ENCODE measurements around the gene GNL1.

Gene GNL1

GRCh38 chr6:30565772-30566171 is 9.5 kb upstream of the GNL1 start:
- peaks cover 16% of the 10 kb centered on the region for H3K36me3 ChIP-seq (ENCODE audit: insufficient read depth, low read length)
- H3K4me1 ChIP-seq (ENCODE audit: control insufficient read depth, insufficient read depth, low read length) = peaks cover 6% of the 10 kb centered on the region
- H3K4me2 ChIP-seq (ENCODE audit: low read length) = no peak overlapping the region
- no peaks in the 10 kb centered on the region for H3K27me3 ChIP-seq (ENCODE audit: control insufficient read depth, insufficient read depth, low read length)
- no peak overlapping the region for H3K9ac ChIP-seq (ENCODE audit: low read depth, low read length)
- H3K4me3 ChIP-seq (ENCODE audit: low read length) = no peak overlapping the region
- H3K9me3 ChIP-seq (replicated peaks; ENCODE audit: low read length) = no peaks in the 10 kb centered on the region

GRCh38 chr6:30564114-30564513 is 7.8 kb upstream of the GNL1 start:
- H3K4me3 ChIP-seq (ENCODE audit: low read length) = no peak overlapping the region
- peaks cover 16% of the 10 kb centered on the region for H3K36me3 ChIP-seq (ENCODE audit: insufficient read depth, low read length)
- H3K27me3 ChIP-seq (ENCODE audit: control insufficient read depth, insufficient read depth, low read length) = no peaks in the 10 kb centered on the region
- H3K4me2 ChIP-seq (ENCODE audit: low read length) = no peak overlapping the region
- no peaks in the 10 kb centered on the region for H3K4me1 ChIP-seq (ENCODE audit: control insufficient read depth, insufficient read depth, low read length)
- no peaks in the 10 kb centered on the region for H3K9me3 ChIP-seq (replicated peaks; ENCODE audit: low read length)
- H3K9ac ChIP-seq (ENCODE audit: low read depth, low read length) = no peak overlapping the region

GRCh38 chr6:30562470-30563425 is 6.5 kb upstream of the GNL1 start:
- Histone ChIP-seq H3K36me3 (ENCODE audit: insufficient read depth, low read length) (peaks cover 16% of the 10 kb centered on the region), H3K4me2 (ENCODE audit: low read length) (no peak overlapping the region), H3K9me3 (replicated peaks; ENCODE audit: low read length) (no peaks in the 10 kb centered on the region), H3K27me3 (ENCODE audit: control insufficient read depth, insufficient read depth, low read length) (no peaks in the 10 kb centered on the region), H3K4me1 (ENCODE audit: control insufficient read depth, insufficient read depth, low read length) (peaks cover 9% of the 10 kb centered on the region), H3K4me3 (ENCODE audit: low read length) (no peak overlapping the region), H3K9ac (ENCODE audit: low read depth, low read length) (no peak overlapping the region)

GRCh38 chr6:30560930-30561329 is 4.6 kb upstream of the GNL1 start:
- Histone ChIP-seq H3K9ac (ENCODE audit: low read depth, low read length) (no peak overlapping the region), H3K36me3 (ENCODE audit: insufficient read depth, low read length) (peaks cover 16% of the 10 kb centered on the region), H3K27me3 (ENCODE audit: control insufficient read depth, insufficient read depth, low read length) (no peaks in the 10 kb centered on the region), H3K4me1 (ENCODE audit: control insufficient read depth, insufficient read depth, low read length) (peaks cover 10% of the 10 kb centered on the region), H3K4me2 (ENCODE audit: low read length) (no peak overlapping the region), H3K9me3 (replicated peaks; ENCODE audit: low read length) (no peaks in the 10 kb centered on the region), H3K4me3 (ENCODE audit: low read length) (no peak overlapping the region)

- Histone ChIP-seq H3K9me3 (replicated peaks; ENCODE audit: low read length) (no peaks in the 10 kb centered on the region), H3K9ac (ENCODE audit: low read depth, low read length) (peak overlapping the region; percentile 93), H3K36me3 (ENCODE audit: insufficient read depth, low read length) (peaks cover 27% of the 10 kb centered on the region), H3K4me2 (ENCODE audit: low read length) (peak overlapping the region; percentile 100), H3K27me3 (ENCODE audit: control insufficient read depth, insufficient read depth, low read length) (no peaks in the 10 kb centered on the region), H3K4me3 (ENCODE audit: low read length) (peak overlapping the region; percentile 95), H3K4me1 (ENCODE audit: control insufficient read depth, insufficient read depth, low read length) (peaks cover 17% of the 10 kb centered on the region)
These were observed 1.3 kb upstream of the GNL1 start for GRCh38 chr6:30557683-30557981.

- peaks cover 17% of the 10 kb centered on the region for H3K4me1 ChIP-seq (ENCODE audit: control insufficient read depth, insufficient read depth, low read length)
These were observed 805 bp upstream of the GNL1 start, which contains the start of gene PRR3 for GRCh38 chr6:30556906-30557682. PRR3 (plus strand) TSS chr6:30557295; CDS start chr6:30557345, 50 bp downstream.

GRCh38 chr6:30555816-30556065 is 548 bp downstream of the GNL1 start:
- Histone ChIP-seq H3K4me2 (ENCODE audit: low read length) (peak overlapping the region; percentile 100), H3K4me3 (ENCODE audit: low read length) (peak overlapping the region; percentile 95), H3K4me1 (ENCODE audit: control insufficient read depth, insufficient read depth, low read length) (peaks cover 17% of the 10 kb centered on the region), H3K36me3 (ENCODE audit: insufficient read depth, low read length) (peaks cover 34% of the 10 kb centered on the region), H3K27me3 (ENCODE audit: control insufficient read depth, insufficient read depth, low read length) (no peaks in the 10 kb centered on the region), H3K9ac (ENCODE audit: low read depth, low read length) (peak overlapping the region; percentile 93), H3K9me3 (replicated peaks; ENCODE audit: low read length) (no peaks in the 10 kb centered on the region)

More at GRCh38 chr6:30556906-30557682, 805 bp upstream of the GNL1 start, which contains the start of gene PRR3:
- Histone ChIP-seq H3K27me3 (ENCODE audit: control insufficient read depth, insufficient read depth, low read length) (no peaks in the 10 kb centered on the region), H3K36me3 (ENCODE audit: insufficient read depth, low read length) (peaks cover 27% of the 10 kb centered on the region), H3K4me3 (ENCODE audit: low read length) (peak within 1 kb of the TSS; percentile 95), H3K9ac (ENCODE audit: low read depth, low read length) (peak within 1 kb of the TSS; percentile 93), H3K9me3 (replicated peaks; ENCODE audit: low read length) (no peaks in the 10 kb centered on the region), H3K4me2 (ENCODE audit: low read length) (peak within 1 kb of the TSS; percentile 100)

- H3K9ac ChIP-seq (ENCODE audit: low read depth, low read length) = peak overlapping the region; percentile 93
- H3K4me3 ChIP-seq (ENCODE audit: low read length) = peak overlapping the region; percentile 95
- peaks cover 39% of the 10 kb centered on the region for H3K36me3 ChIP-seq (ENCODE audit: insufficient read depth, low read length)
- H3K4me2 ChIP-seq (ENCODE audit: low read length) = peak overlapping the region; percentile 100
- H3K27me3 ChIP-seq (ENCODE audit: control insufficient read depth, insufficient read depth, low read length) = no peaks in the 10 kb centered on the region
- no peaks in the 10 kb centered on the region for H3K9me3 ChIP-seq (replicated peaks; ENCODE audit: low read length)
- H3K4me1 ChIP-seq (ENCODE audit: control insufficient read depth, insufficient read depth, low read length) = peaks cover 17% of the 10 kb centered on the region
These were observed 1.1 kb downstream of the GNL1 start for GRCh38 chr6:30554962-30555815.

- Histone ChIP-seq H3K4me2 (ENCODE audit: low read length) (peak overlapping the region; percentile 100), H3K27me3 (ENCODE audit: control insufficient read depth, insufficient read depth, low read length) (no peaks in the 10 kb centered on the region), H3K4me1 (ENCODE audit: control insufficient read depth, insufficient read depth, low read length) (peaks cover 17% of the 10 kb centered on the region), H3K36me3 (ENCODE audit: insufficient read depth, low read length) (peaks cover 41% of the 10 kb centered on the region), H3K4me3 (ENCODE audit: low read length) (no peak overlapping the region), H3K9me3 (replicated peaks; ENCODE audit: low read length) (no peaks in the 10 kb centered on the region), H3K9ac (ENCODE audit: low read depth, low read length) (peak overlapping the region; percentile 93)
These were observed 1.9 kb downstream of the GNL1 start for GRCh38 chr6:30554404-30554803.

GRCh38 chr6:30548375-30548774 is 7.9 kb downstream of the GNL1 start:
- no peaks in the 10 kb centered on the region for H3K27me3 ChIP-seq (ENCODE audit: control insufficient read depth, insufficient read depth, low read length)
- peaks cover 11% of the 10 kb centered on the region for H3K4me1 ChIP-seq (ENCODE audit: control insufficient read depth, insufficient read depth, low read length)
- H3K4me3 ChIP-seq (ENCODE audit: low read length) = no peak overlapping the region
- no peak overlapping the region for H3K9ac ChIP-seq (ENCODE audit: low read depth, low read length)
- no peaks in the 10 kb centered on the region for H3K9me3 ChIP-seq (replicated peaks; ENCODE audit: low read length)
- no peak overlapping the region for H3K4me2 ChIP-seq (ENCODE audit: low read length)
- H3K36me3 ChIP-seq (ENCODE audit: insufficient read depth, low read length) = peaks cover 55% of the 10 kb centered on the region

GRCh38 chr6:30547454-30547853 is 8.8 kb downstream of the GNL1 start:
- no peak overlapping the region for H3K9ac ChIP-seq (ENCODE audit: low read depth, low read length)
- H3K27me3 ChIP-seq (ENCODE audit: control insufficient read depth, insufficient read depth, low read length) = no peaks in the 10 kb centered on the region
- peaks cover 46% of the 10 kb centered on the region for H3K36me3 ChIP-seq (ENCODE audit: insufficient read depth, low read length)
- H3K9me3 ChIP-seq (replicated peaks; ENCODE audit: low read length) = no peaks in the 10 kb centered on the region
- H3K4me1 ChIP-seq (ENCODE audit: control insufficient read depth, insufficient read depth, low read length) = peaks cover 14% of the 10 kb centered on the region
- H3K4me3 ChIP-seq (ENCODE audit: low read length) = no peak overlapping the region
- H3K4me2 ChIP-seq (ENCODE audit: low read length) = no peak overlapping the region
